PFSK-1 (cell line): ENCODE measurements around the gene KPNB1.

ENCODE experiments used
- POLR2AphosphoS5 ChIP-seq: IDR thresholded peaks from 2 replicates; pipeline ENCODE4 v1.6.1; 2012; ENCODE audit warnings: low read depth, mild to moderate bottlenecking, control low read depth, low read length, moderate library complexity
- SIN3A ChIP-seq: IDR thresholded peaks from 2 replicates; pipeline ENCODE4 v1.6.1; 2012; ENCODE audit warnings: mild to moderate bottlenecking, low read length, moderate library complexity, borderline replicate concordance; ENCODE audit not compliant: insufficient read depth

- TF ChIP-seq SIN3A = no peak
- no peak for TF ChIP-seq POLR2AphosphoS5
Observed at GRCh38 chr17:47607481-47607880, 42.2 kb upstream of the KPNB1 start.
